HuH-7.5 (cell line): ENCODE measurements around the gene RRP15.

ENCODE experiments used
- DNase-seq: peaks from one replicate; pipeline ENCODE4 v3.0.0; 2011; ENCODE audit warnings: low spot score

Gene RRP15

DNA sequence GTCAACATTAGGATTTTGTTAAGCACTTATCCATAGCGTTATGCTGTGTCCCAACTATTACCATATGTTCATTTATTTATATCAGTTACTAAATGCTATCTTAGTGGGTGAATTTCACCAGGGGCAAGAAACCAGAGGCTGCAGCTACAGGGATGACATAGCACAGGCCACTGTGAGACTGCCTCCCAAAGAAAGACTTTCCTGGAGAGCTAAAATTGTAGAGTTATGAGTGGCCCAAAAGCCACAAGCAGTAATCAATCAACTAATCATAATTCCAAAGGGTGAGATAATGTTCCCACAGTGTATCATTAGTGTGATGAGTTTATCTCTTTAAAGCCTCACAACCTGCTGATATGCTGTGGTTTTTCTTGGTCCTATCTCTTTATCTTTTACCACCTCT lies 56.2 kb downstream of the RRP15 start:
- no peak for DNase-seq

DNA sequence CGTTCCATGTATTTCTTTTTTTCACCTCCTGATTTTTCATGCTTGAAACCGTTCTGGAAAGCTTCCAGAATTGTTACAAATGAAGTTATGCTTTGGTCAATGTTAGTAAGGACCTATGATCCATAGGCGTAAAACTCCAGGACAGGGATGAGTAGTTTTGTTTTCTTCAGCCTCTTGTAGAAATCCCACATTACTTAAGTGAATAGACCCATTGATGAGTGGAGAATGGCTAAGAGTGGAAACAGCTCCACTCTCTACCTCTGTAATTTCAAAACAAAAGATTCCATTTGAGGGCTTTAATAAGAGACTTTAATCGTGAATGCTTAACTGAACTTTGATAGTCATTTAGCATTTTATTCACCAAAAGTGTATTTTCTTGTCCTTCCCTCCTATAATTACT lies 57.0 kb downstream of the RRP15 start:
- DNase-seq: no peak

GRCh38 chr1:218344814-218345672 lies 60.0 kb downstream of the RRP15 start, which contains the start of gene TGFB2:
Gene TGFB2, plus strand, starts transcription at chr1:218345336. Its CDS starts 1,366 bp downstream, at chr1:218346702.
- DNase-seq: no peak

GRCh38 chr1:218345673-218346390 lies 60.7 kb downstream of the RRP15 start:
- DNase-seq: no peak

- no peak for DNase-seq
Observed at GRCh38 chr1:218346391-218347204, 61.5 kb downstream of the RRP15 start.

- DNase-seq: no peak
Observed at GRCh38 chr1:218347336-218347722, 62.2 kb downstream of the RRP15 start.

DNA sequence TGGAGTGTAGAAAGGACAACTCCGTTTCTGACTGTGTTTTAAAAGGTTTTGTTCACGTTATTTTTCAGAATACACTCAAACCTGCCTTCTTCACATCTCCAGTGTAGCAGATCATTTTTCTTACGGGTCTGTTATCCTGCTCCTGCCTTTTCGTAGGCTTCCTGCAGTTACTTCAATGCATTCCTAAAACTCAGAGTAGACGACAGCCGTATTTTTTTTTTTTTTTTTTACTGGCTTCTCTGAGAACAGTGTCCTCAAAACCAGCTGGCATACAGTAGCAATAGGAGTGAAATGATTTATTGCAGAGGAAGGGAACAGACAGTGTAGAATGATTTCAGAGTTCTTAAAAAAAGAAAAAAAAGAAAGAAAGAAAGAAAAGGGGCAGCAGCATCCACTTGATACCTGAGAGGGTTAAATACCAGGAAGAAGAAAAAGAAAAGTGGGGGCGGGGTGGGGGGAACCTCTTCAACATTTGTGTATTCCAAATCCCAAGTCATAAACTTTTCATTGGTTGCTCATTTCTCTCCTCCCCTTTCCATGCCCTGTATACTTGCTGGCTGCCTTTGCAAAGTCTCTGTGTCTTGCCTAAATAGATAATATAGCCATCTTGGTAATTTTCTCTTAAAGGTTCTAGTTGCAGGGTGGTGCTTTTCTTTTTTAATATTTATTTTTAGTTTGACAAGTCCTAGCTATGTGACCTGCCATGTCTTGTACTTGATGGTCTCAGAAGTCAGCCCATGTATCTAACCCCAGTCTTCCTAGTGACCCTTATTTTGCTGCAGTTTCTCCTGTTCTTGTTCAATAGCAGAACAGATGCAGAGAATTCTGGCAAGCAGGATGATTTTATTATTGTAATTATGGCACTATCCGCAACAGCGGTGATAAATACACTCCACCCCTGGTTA lies 62.9 kb downstream of the RRP15 start:
- DNase-seq: no peak

GRCh38 chr1:218348628-218349071 lies 63.6 kb downstream of the RRP15 start:
- DNase-seq: no peak

- no peak for DNase-seq
Observed at GRCh38 chr1:218349348-218350034, 64.4 kb downstream of the RRP15 start.

- no peak for DNase-seq
Observed at GRCh38 chr1:218350035-218350525, 65.0 kb downstream of the RRP15 start.

DNA sequence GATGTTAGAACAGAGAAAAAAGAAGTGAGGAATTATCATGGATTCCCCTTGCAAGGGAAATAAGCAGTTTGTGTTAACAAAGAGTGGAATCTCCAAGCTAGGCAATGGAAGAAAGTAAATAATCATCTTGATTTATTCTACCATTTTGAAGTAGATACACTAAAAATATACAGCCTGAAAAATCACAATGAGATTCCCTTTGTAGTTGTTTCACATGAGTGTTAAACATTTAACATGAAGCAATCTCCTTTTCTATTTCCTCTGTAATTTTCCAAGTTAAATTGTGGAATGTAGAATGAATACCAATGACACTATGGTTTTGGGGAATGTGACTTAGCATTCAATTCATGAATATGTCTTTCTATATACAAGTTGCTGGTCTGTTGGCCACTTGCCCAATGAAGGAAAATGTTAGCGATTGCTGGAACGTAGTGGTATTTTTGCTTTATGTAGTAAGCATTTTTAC lies 65.7 kb downstream of the RRP15 start:
- DNase-seq: no peak

GRCh38 chr1:218351391-218352074 lies 66.4 kb downstream of the RRP15 start:
- DNase-seq: no peak

DNA sequence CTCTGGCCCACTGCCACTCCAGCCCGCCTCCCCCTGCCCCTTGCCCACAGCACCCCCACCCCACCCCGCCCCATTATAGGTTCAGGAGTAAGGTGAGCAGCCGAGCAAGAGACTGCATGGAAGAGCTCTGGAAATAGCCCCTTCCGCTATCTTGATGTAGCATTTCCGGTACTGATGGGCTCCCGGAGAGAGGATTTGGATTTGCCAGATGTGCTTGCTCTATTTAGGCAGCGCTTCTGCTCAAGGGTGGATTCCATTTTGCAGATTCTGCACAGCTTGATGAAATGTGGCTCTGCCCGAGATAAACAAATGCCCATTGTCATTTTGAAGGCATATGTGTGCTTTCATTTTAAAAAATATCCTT lies 67.0 kb downstream of the RRP15 start:
- DNase-seq: no peak

DNA sequence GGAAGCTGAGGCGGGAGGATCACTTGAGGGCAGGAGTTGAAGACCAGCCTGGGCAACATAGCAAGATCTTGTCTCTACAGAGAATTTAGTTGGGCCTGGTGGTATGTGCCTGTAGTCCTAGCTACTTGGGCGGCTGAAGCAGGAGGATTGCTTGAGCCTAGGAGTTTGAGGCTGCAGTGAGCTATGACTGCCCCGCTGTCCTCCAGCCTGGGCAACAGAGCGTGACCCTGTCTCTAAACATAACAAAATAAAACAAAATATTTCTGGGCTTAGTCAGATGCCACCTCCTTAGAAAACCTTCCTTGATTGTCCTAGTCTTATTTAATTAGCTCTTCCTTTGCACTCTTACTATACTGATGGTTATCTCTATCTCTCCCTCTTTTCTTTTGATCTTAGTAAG lies 68.6 kb downstream of the RRP15 start:
- DNase-seq: no peak

GRCh38 chr1:218355278-218355677 lies 70.2 kb downstream of the RRP15 start:
- no peak for DNase-seq

- DNase-seq: no peak
Observed at GRCh38 chr1:218357211-218357892, 72.3 kb downstream of the RRP15 start.

- no peak for DNase-seq
Observed at GRCh38 chr1:218357893-218358232, 72.8 kb downstream of the RRP15 start.

GRCh38 chr1:218361298-218362065 lies 76.4 kb downstream of the RRP15 start:
- DNase-seq: no peak
